GM19395 (cell line): ENCODE results near the gene POLRMT.

ENCODE experiments used
- ATAC-seq: cut with Tn5 transposase; IDR thresholded peaks from one replicate; pipeline ENCODE4 v1.9.1; 2021; ENCODE audit warnings: mild to moderate bottlenecking, moderate library complexity; ENCODE audit not compliant: unreplicated experiment

POLRMT gene

GRCh38 chr19:581399-582111, 51.8 kb downstream of the POLRMT start:
- ATAC-seq, result no peak

GRCh38 chr19:580274-580835, 53.0 kb downstream of the POLRMT start:
- ATAC-seq, result no peak

- ATAC-seq, result no peak
Measured at GRCh38 chr19:579842-580155, 53.5 kb downstream of the POLRMT start.

GRCh38 chr19:579111-579841, 54.1 kb downstream of the POLRMT start:
- ATAC-seq, result no peak

GRCh38 chr19:577439-578392, 55.6 kb downstream of the POLRMT start:
- ATAC-seq, result no peak

GRCh38 chr19:576768-577438, 56.4 kb downstream of the POLRMT start:
- ATAC-seq, result no peak

GRCh38 chr19:575527-576506, 57.5 kb downstream of the POLRMT start:
- no peak for ATAC-seq

GRCh38 chr19:574658-575526, 58.4 kb downstream of the POLRMT start:
- no peak for ATAC-seq

- ATAC-seq, result no peak
Measured at GRCh38 chr19:573519-573825, 59.9 kb downstream of the POLRMT start.

- peak; percentile 17 for ATAC-seq
Measured at GRCh38 chr19:572743-573518, 60.4 kb downstream of the POLRMT start.

- peak; percentile 72 for ATAC-seq
Measured at GRCh38 chr19:572140-572742, 61.1 kb downstream of the POLRMT start, which contains the start of gene BSG. TSS of gene BSG (plus strand) at chr19:572596. CDS start at chr19:572635, 39 bp downstream.

- ATAC-seq, result no peak
Measured at GRCh38 chr19:571566-571974, 61.8 kb downstream of the POLRMT start.

- ATAC-seq, result no peak
Measured at GRCh38 chr19:570937-571565, 62.3 kb downstream of the POLRMT start.

GRCh38 chr19:570251-570686, 63.1 kb downstream of the POLRMT start:
- no peak for ATAC-seq

- no peak for ATAC-seq
Measured at GRCh38 chr19:567296-567900, 65.9 kb downstream of the POLRMT start.
